Bronchial epithelial cell (primary cell): ENCODE results near the gene UBAC2. TPM values are rescaled to one million over a fixed set of nuclear protein-coding genes. Genes with fewer than 3 reads are reported as not detected.

Experiments used
- DNase-seq: peaks from one replicate; pipeline ENCODE4 v3.0.0-alpha.2; 2010; ENCODE audit warnings: low read depth
- FAIRE-seq: peaks from 2 replicates; lab custom pipeline; 2011; peaks lifted over from hg19 to GRCh38; lab: Jason Lieb, UNC
- H3K27me3 ChIP-seq: 2 replicates; pipeline ENCODE4 v1.5.1; 2011; ENCODE audit warnings: low read length; ENCODE audit not compliant: control insufficient read depth, insufficient read depth
- H3K36me3 ChIP-seq: 2 replicates; pipeline ENCODE4 v1.5.1; 2011; ENCODE audit warnings: low read length; ENCODE audit not compliant: control insufficient read depth, insufficient read depth
- H3K4me3 ChIP-seq: 2 replicates; pipeline ENCODE4 v1.5.1; 2011; ENCODE audit warnings: mild to moderate bottlenecking, low read depth, low read length, control low read depth
- total RNA-seq: library from RNA; depleted of rRNA; stranded (reverse); fragments of >200 nt; gene quantifications from 2 replicates; pipeline ENCODE4 v1.2.1, GENCODE V29; 2014
- TF ChIP-seq, protein P1 (sequence below): IDR thresholded peaks from 2 replicates; pipeline ENCODE4 v1.5.1; 2011; ENCODE audit warnings: mild to moderate bottlenecking, moderate library complexity, low read length, control low read depth, inconsistent platforms; ENCODE audit not compliant: insufficient read depth, severe bottlenecking

UBAC2 gene
- total RNA-seq, 1 donor from 2014 or later, result 40.0 TPM

- DNase-seq (no peak), FAIRE-seq (no peak)
- TF ChIP-seq, protein P1, sequence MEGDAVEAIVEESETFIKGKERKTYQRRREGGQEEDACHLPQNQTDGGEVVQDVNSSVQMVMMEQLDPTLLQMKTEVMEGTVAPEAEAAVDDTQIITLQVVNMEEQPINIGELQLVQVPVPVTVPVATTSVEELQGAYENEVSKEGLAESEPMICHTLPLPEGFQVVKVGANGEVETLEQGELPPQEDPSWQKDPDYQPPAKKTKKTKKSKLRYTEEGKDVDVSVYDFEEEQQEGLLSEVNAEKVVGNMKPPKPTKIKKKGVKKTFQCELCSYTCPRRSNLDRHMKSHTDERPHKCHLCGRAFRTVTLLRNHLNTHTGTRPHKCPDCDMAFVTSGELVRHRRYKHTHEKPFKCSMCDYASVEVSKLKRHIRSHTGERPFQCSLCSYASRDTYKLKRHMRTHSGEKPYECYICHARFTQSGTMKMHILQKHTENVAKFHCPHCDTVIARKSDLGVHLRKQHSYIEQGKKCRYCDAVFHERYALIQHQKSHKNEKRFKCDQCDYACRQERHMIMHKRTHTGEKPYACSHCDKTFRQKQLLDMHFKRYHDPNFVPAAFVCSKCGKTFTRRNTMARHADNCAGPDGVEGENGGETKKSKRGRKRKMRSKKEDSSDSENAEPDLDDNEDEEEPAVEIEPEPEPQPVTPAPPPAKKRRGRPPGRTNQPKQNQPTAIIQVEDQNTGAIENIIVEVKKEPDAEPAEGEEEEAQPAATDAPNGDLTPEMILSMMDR, result no peak
- no peak overlapping the region for H3K4me3 ChIP-seq
- peaks cover 1% of the 10 kb centered on the region for H3K36me3 ChIP-seq
- H3K27me3 ChIP-seq, result no peaks in the 10 kb centered on the region
These were observed 166.5 kb downstream of the UBAC2 start for GRCh38 chr13:99367106-99367616.

DNA sequence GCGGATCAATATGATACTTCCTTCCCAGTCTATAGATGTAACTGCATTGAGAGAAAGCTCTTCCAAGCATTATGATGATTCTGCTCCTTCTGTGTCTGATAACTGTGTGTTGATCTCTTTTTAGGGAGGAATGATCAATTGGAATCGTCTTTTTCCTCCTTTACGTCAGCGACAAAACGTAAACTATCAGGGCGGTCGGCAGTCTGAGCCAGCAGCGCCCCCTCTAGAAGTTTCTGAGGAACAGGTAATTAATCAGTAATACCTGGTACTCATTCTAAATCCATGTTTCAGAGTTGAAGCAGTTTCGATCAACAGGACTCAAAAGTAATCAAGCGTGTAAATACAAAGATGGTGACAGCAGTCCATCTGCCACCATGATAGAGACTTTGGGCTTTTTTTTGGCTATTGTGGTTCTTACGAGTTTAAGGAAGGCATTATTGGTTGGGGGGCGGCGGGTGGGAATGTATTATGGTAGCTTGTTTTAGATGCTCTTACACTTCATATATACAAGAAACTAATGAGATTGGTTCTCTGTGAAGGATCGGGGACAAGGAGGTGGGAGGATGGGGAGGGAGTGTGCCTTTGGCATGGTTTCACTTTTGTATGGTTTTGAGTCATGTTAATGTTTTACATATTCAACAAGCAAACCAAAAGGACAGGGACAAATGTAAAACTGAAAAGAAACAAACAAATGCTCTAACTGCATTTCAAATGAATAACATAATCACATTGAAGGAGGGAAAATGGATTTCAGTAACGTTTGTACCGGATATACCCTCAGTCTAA, 167.2 kb downstream of the UBAC2 start:
- DNase-seq, result no peak
- H3K36me3 ChIP-seq, result peaks cover 3% of the 10 kb centered on the region
- no peaks in the 10 kb centered on the region for H3K27me3 ChIP-seq
- no peak for FAIRE-seq
- TF ChIP-seq, protein P1, result no peak
- H3K4me3 ChIP-seq, result no peak overlapping the region

DNA sequence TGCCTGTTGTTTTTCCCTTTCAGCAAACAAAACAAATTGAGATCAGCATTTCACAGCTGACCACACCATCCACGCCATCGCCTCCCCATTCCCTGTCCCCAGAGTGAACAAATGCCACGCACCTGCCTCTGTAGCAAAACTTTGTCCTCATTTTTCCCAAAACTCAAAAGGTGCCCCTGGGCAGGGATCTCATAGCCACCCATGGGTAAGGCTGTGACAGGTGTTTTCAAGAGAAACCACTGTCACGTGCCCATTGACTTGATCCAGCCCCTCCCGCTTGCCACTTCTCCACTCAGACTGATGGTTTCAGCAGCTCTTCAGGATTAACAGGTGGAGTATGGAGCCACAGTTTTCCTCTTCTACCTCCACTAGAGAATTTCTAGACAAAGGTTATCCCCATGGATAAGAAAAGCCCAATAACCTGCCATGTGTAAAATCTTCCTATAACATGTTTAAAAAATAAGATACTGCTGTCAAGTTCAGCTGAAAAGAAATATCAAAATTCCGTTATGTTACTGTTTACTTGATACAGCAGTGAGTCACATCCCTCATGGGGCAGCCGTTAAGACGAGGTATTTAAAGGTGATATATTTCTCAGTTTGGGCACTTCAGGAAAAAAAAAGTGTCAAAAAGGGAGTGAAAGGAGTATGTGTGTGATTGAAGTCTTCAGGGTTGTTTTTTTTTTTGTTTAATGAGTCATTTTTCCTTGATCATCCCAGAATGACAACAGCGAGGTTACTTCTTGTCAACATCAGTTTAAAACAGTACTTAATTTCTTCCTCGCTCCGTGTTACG, 170.0 kb downstream of the UBAC2 start:
- TF ChIP-seq, protein P1, result no peak
- no peak for DNase-seq
- no peak overlapping the region for H3K4me3 ChIP-seq
- H3K27me3 ChIP-seq, result no peaks in the 10 kb centered on the region
- FAIRE-seq, result no peak
- peaks cover 4% of the 10 kb centered on the region for H3K36me3 ChIP-seq

GRCh38 chr13:99371956-99372355, 171.3 kb downstream of the UBAC2 start:
- FAIRE-seq (no peak), DNase-seq (no peak)
- Histone ChIP-seq H3K36me3 (peaks cover 5% of the 10 kb centered on the region), H3K4me3 (no peak overlapping the region), H3K27me3 (no peaks in the 10 kb centered on the region)
- TF ChIP-seq, protein P1, result no peak

- H3K36me3 ChIP-seq, result peaks cover 6% of the 10 kb centered on the region
- no peak overlapping the region for H3K4me3 ChIP-seq
- no peak for FAIRE-seq
- H3K27me3 ChIP-seq, result no peaks in the 10 kb centered on the region
- DNase-seq, result no peak
- TF ChIP-seq, protein P1, result no peak
These were observed 172.8 kb downstream of the UBAC2 start for GRCh38 chr13:99373436-99373835.
